Smooth muscle cell (in vitro differentiated cells): ENCODE measurements around the gene SPATA32. TPM values are rescaled to one million over a fixed set of nuclear protein-coding genes. Genes with fewer than 3 reads are reported as not detected.

Source experiments
- DNase-seq: peaks from one replicate; lab custom pipeline; 2025; ENCODE audit not compliant: unreplicated experiment; lab: John Stamatoyannopoulos, UW
- H2AFZ ChIP-seq: fragments of 200-600 bp; sonication (generic); 2 replicates; pipeline ENCODE4 v1.6.0; 2016; ENCODE audit warnings: antibody characterized with exemption, low read depth, mild to moderate bottlenecking
- H3F3A ChIP-seq: fragments of 200-600 bp; sonication (generic); 2 replicates; pipeline ENCODE4 v1.6.0; 2017; ENCODE audit warnings: antibody characterized with exemption, low read depth
- H3K27ac ChIP-seq: fragments of 200-600 bp; sonication (generic); 2 replicates; pipeline ENCODE4 v1.5.1; 2016; ENCODE audit warnings: low read depth, mild to moderate bottlenecking
- H3K27me3 ChIP-seq: fragments of 200-600 bp; sonication (generic); 2 replicates; pipeline ENCODE4 v1.6.1; 2016; ENCODE audit warnings: low read depth, mild to moderate bottlenecking
- H3K36me3 ChIP-seq: fragments of 200-600 bp; sonication (generic); 2 replicates; pipeline ENCODE4 v1.5.1; 2016; ENCODE audit warnings: low read depth
- H3K4me1 ChIP-seq: fragments of 200-600 bp; sonication (generic); 2 replicates; pipeline ENCODE4 v1.5.1; 2016; ENCODE audit warnings: low read depth
- H3K4me2 ChIP-seq: fragments of 200-600 bp; sonication (generic); 2 replicates; pipeline ENCODE4 v1.6.0; 2016; ENCODE audit warnings: mild to moderate bottlenecking
- H3K4me3 ChIP-seq: fragments of 200-600 bp; sonication (generic); 2 replicates; pipeline ENCODE4 v1.5.1; 2016; ENCODE audit warnings: mild to moderate bottlenecking
- H3K79me2 ChIP-seq: fragments of 200-600 bp; sonication (generic); 2 replicates; pipeline ENCODE4 v1.6.0; 2016; ENCODE audit warnings: low read depth, mild to moderate bottlenecking
- H3K9ac ChIP-seq: fragments of 200-600 bp; sonication (generic); 2 replicates; pipeline ENCODE4 v1.6.0; 2016; ENCODE audit warnings: low read depth
- H3K9me3 ChIP-seq: fragments of 200-600 bp; sonication (generic); replicated peaks from 2 replicates; pipeline ENCODE4 v1.5.1; 2016; ENCODE audit warnings: low read depth
- H4K20me1 ChIP-seq: fragments of 200-600 bp; sonication (generic); 2 replicates; pipeline ENCODE4 v1.6.0; 2016; ENCODE audit warnings: low read depth
- WGBS: methylation state at CpG from one replicate; pipeline ENCODE4 v1.1.7; 2016; ENCODE audit warnings: low lambda C conversion rate; 5-methylcytosine and 5-hydroxymethylcytosine counted together
- polyA plus RNA-seq: library from polyadenylated mRNA; unstranded; fragments of >200 nt; fragmentation: Nextera tagmentation; extraction: Ambion mirVana; gene quantifications from 2 replicates; pipeline ENCODE4 v1.2.1, GENCODE V29; 2016
- total RNA-seq: library from RNA; depleted of rRNA; stranded (reverse); fragments of >200 nt; gene quantifications from 2 replicates; pipeline ENCODE4 v1.2.3, GENCODE V29; 2014
- TF ChIP-seq, protein P1 (sequence below): fragments of 200-600 bp; sonication (generic); IDR thresholded peaks from 2 replicates; pipeline ENCODE4 v1.5.1; 2017; ENCODE audit warnings: borderline replicate concordance, mild to moderate bottlenecking, antibody characterized with exemption; ENCODE audit not compliant: insufficient read depth, poor library complexity, severe bottlenecking

Gene SPATA32
- total and polyA plus RNA-seq, 2 experiments from 2014 or later = not detected

DNA sequence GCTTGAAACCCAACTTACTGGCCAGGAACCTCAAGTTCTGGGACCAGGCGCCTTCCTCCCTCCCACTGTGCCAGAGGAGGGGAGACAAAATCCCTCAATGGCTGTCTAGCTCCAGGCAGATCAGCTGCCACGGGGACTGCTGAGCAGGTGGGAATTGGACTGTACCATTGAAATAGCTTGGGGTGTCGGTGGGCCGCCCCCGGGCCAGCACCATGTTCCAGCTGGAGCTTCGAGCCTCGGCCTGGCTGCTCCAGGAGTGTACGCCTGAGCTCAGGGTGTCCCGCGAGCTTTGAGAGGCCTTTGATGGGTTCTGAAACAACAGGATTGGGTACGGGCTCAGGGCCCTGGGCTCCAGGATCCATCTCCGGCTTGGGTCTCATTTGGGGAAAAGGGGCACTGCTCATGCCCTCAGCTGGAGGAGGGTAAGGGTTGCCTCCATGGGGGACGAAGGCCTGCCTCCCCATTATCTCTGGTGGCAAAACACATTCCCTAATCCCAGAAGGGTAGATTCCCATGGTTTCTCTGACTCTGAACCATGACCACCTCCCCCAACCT, 4.6 kb upstream of the SPATA32 start:
- Histone ChIP-seq H3K4me2 (no peak overlapping the region), H4K20me1 (peaks cover 4% of the 10 kb centered on the region), H3K4me3 (no peak overlapping the region), H3K79me2 (no peaks in the 10 kb centered on the region), H3K9ac (no peak overlapping the region), H3K27ac (no peak overlapping the region), H3K36me3 (no peaks in the 10 kb centered on the region), H3K4me1 (peaks cover 6% of the 10 kb centered on the region), H3K27me3 (no peaks in the 10 kb centered on the region), H3F3A (no peaks in the 10 kb centered on the region), H3K9me3 (no peaks in the 10 kb centered on the region), H2AFZ (no peak overlapping the region)
- DNase-seq = no peak
- TF ChIP-seq, protein P1, sequence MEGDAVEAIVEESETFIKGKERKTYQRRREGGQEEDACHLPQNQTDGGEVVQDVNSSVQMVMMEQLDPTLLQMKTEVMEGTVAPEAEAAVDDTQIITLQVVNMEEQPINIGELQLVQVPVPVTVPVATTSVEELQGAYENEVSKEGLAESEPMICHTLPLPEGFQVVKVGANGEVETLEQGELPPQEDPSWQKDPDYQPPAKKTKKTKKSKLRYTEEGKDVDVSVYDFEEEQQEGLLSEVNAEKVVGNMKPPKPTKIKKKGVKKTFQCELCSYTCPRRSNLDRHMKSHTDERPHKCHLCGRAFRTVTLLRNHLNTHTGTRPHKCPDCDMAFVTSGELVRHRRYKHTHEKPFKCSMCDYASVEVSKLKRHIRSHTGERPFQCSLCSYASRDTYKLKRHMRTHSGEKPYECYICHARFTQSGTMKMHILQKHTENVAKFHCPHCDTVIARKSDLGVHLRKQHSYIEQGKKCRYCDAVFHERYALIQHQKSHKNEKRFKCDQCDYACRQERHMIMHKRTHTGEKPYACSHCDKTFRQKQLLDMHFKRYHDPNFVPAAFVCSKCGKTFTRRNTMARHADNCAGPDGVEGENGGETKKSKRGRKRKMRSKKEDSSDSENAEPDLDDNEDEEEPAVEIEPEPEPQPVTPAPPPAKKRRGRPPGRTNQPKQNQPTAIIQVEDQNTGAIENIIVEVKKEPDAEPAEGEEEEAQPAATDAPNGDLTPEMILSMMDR = no peak
- WGBS = 97% methylated on average over 13 of the region's 13 CpGs

DNA sequence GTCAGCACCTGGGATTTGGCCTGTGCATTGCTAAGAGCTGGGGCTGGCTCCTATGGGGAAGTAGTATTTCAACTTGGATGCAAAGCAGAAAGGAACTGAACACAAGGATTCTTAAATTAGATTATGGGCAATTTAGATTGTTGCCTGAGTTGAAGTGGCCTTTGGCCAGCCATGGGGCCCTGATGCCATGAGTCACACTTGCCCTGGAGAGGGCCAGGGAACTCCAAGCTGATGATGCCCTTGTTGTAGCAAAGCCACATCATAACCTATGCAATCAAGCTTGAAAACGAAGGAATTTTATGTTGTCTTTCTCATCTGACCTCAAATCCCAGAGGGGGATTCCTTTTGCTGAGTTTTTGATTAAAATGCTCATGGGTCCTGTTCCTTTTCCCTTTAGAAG, 3.9 kb upstream of the SPATA32 start:
- H3K9me3 ChIP-seq = no peaks in the 10 kb centered on the region
- H3K27me3 ChIP-seq = no peaks in the 10 kb centered on the region
- H3K27ac ChIP-seq = no peak overlapping the region
- peaks cover 4% of the 10 kb centered on the region for H4K20me1 ChIP-seq
- no peak overlapping the region for H3K9ac ChIP-seq
- no peak overlapping the region for H2AFZ ChIP-seq
- no peak for DNase-seq
- H3K36me3 ChIP-seq = no peaks in the 10 kb centered on the region
- H3K4me3 ChIP-seq = no peak overlapping the region
- WGBS = 93% methylated on average over 1 of the region's 1 CpG
- H3K79me2 ChIP-seq = no peaks in the 10 kb centered on the region
- H3K4me2 ChIP-seq = no peak overlapping the region
- no peaks in the 10 kb centered on the region for H3F3A ChIP-seq
- TF ChIP-seq, protein P1 = no peak
- H3K4me1 ChIP-seq = peaks cover 6% of the 10 kb centered on the region

DNA sequence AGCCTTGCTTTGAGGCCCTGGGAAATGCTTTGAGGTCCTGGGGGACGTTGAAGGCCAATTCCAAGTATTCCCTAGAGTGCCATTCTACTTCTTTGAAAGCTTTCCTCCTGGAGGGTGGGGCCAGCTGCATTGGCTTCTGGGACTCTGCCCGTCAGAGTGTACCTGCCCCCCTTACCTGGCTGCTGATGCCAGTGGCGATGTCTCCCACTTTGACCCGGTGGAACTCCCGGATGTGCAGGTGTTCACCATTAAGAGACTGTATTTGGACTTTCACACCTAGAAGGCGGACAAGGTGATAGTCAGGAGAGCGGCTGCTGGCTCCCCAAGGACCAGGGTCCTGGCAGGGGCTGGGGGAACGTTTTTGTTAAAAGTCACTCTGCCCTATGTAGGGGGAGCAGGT, 3.1 kb upstream of the SPATA32 start:
- Histone ChIP-seq H4K20me1 (peaks cover 4% of the 10 kb centered on the region), H3K27ac (no peak overlapping the region)

More for the DNA sequence above, 3.1 kb upstream of the SPATA32 start:
- 96% methylated on average over 8 of the region's 8 CpGs for WGBS
- Histone ChIP-seq H3K36me3 (no peaks in the 10 kb centered on the region), H3K4me2 (no peak overlapping the region), H3K79me2 (no peaks in the 10 kb centered on the region), H3K9ac (no peak overlapping the region), H2AFZ (no peak overlapping the region), H3F3A (no peaks in the 10 kb centered on the region), H3K4me3 (no peak overlapping the region), H3K9me3 (no peaks in the 10 kb centered on the region), H3K4me1 (peaks cover 6% of the 10 kb centered on the region), H3K27me3 (no peaks in the 10 kb centered on the region)
- no peak for DNase-seq
- TF ChIP-seq, protein P1 = no peak
